IMR-90 (cell line): Measurements from ENCODE around the gene OOSP3. TPM values are rescaled to one million over a fixed set of nuclear protein-coding genes. Genes with fewer than 3 reads are reported as not detected.

Experiments used
- ATAC-seq: fragments of 200-7000 bp; cut with Tn5 transposase; 2 replicates; pipeline ENCODE4 v1.9.1; 2020; ENCODE audit warnings: low read depth, mild to moderate bottlenecking, moderate library complexity
- BruUV-seq: library from RNA; stranded (reverse); fragments of 400-500 nt; replicated peaks from 2 replicates; lab custom pipeline; 2021; lab: Mats Ljungman, UMichigan
- CTCF ChIA-PET: fragments of 300-600 bp; formaldehyde crosslinking; extraction: SDS; loops from one replicate; lab custom pipeline; 2021; ENCODE audit warnings: antibody characterized with exemption; lab: Yijun Ruan, JAX
- POLR2A ChIA-PET: fragments of 300-600 bp; sonication (Branson Sonifier 250); formaldehyde crosslinking; loops from one replicate; lab custom pipeline; 2022; ENCODE audit warnings: antibody characterized with exemption; ENCODE audit not compliant: unreplicated experiment; lab: Charles Lee
- DNase-seq: peaks from one replicate; pipeline ENCODE4 v3.0.0; 2013
- H2AFZ ChIP-seq: replicated peaks from 2 replicates; pipeline ENCODE3; 2013; ENCODE audit warnings: low read length, mild to moderate bottlenecking; ENCODE audit not compliant: poor library complexity
- H2AK5ac ChIP-seq: 2 replicates; pipeline ENCODE4 v1.6.1; 2013; ENCODE audit warnings: low read depth, low read length, inconsistent platforms
- H2AK9ac ChIP-seq: replicated peaks from 2 replicates; pipeline ENCODE3; 2013; ENCODE audit warnings: mild to moderate bottlenecking, low read depth, low read length, moderate library complexity; ENCODE audit not compliant: poor library complexity
- H2BK120ac ChIP-seq: 2 replicates; pipeline ENCODE4 v1.6.1; 2013; ENCODE audit warnings: low read depth, low read length, inconsistent platforms
- H2BK15ac ChIP-seq: 3 replicates; pipeline ENCODE4 v1.6.1; 2013; ENCODE audit warnings: low read depth, low read length, inconsistent platforms
- H2BK20ac ChIP-seq: 2 replicates; pipeline ENCODE4 v1.6.1; 2013; ENCODE audit warnings: low read depth, mild to moderate bottlenecking, inconsistent platforms, low read length, moderate library complexity
- H2BK5ac ChIP-seq: 2 replicates; pipeline ENCODE4 v1.6.1; 2013; ENCODE audit warnings: mild to moderate bottlenecking, low read depth, low read length, inconsistent platforms; ENCODE audit not compliant: poor library complexity, severe bottlenecking
- H3K14ac ChIP-seq: replicated peaks from 2 replicates; pipeline ENCODE4 v1.6.1; 2013; ENCODE audit warnings: low read depth, low read length, inconsistent platforms
- H3K18ac ChIP-seq: 2 replicates; pipeline ENCODE4 v1.6.1; 2013; ENCODE audit warnings: low read depth, low read length, control low read depth
- H3K23ac ChIP-seq: 2 replicates; pipeline ENCODE4 v1.6.1; 2013; ENCODE audit warnings: low read depth, low read length, inconsistent platforms
- H3K27ac ChIP-seq: 2 replicates; pipeline ENCODE4 v1.5.1; 2013; ENCODE audit warnings: mild to moderate bottlenecking, control low read depth, low read length; ENCODE audit not compliant: insufficient read depth
- H3K27me3 ChIP-seq: 2 replicates; pipeline ENCODE4 v1.6.1; 2013; ENCODE audit warnings: low read length; ENCODE audit not compliant: control insufficient read depth, insufficient read depth
- H3K36me3 ChIP-seq: 2 replicates; pipeline ENCODE4 v1.6.1; 2013; ENCODE audit warnings: low read length, mixed read lengths; ENCODE audit not compliant: control insufficient read depth, insufficient read depth
- H3K4ac ChIP-seq: 2 replicates; pipeline ENCODE4 v1.6.1; 2013; ENCODE audit warnings: low read depth, low read length, inconsistent platforms
- H3K4me1 ChIP-seq: 2 replicates; pipeline ENCODE4 v1.6.1; 2013; ENCODE audit warnings: low read length, mixed read lengths; ENCODE audit not compliant: control insufficient read depth, insufficient read depth
- H3K4me2 ChIP-seq: 2 replicates; pipeline ENCODE4 v1.6.1; 2013; ENCODE audit warnings: low read depth, mild to moderate bottlenecking, control low read depth, low read length, moderate library complexity
- H3K4me3 ChIP-seq: 2 replicates; pipeline ENCODE4 v1.5.1; 2013; ENCODE audit warnings: low read depth, mild to moderate bottlenecking, control low read depth, low read length, moderate library complexity; ENCODE audit not compliant: insufficient read depth
- H3K56ac ChIP-seq: 2 replicates; pipeline ENCODE4 v1.6.1; 2013; ENCODE audit warnings: low read length, inconsistent platforms; ENCODE audit not compliant: insufficient read depth; ENCODE audit errors: extremely low read depth
- H3K79me1 ChIP-seq, 2 experiments: 2 replicates each; pipeline ENCODE4 v1.6.1; 2013; ENCODE audit warnings: low read length in 2 of 2, inconsistent platforms in 1 of 2, low read depth in 1 of 2
- H3K9ac ChIP-seq: 2 replicates; pipeline ENCODE4 v1.6.1; 2013; ENCODE audit warnings: low read depth, low read length, control low read depth
- H3K9me1 ChIP-seq: 2 replicates; pipeline ENCODE4 v1.6.1; 2013; ENCODE audit warnings: low read length, inconsistent platforms; ENCODE audit not compliant: insufficient read depth
- H3K9me3 ChIP-seq: 2 replicates; pipeline ENCODE4 v1.6.1; 2013; ENCODE audit warnings: low read length; ENCODE audit not compliant: control insufficient read depth, insufficient read depth
- H4K20me1 ChIP-seq: 2 replicates; pipeline ENCODE4 v1.6.1; 2013; ENCODE audit warnings: low read length, inconsistent platforms; ENCODE audit not compliant: insufficient read depth
- H4K5ac ChIP-seq: 2 replicates; pipeline ENCODE4 v1.6.1; 2013; ENCODE audit warnings: mild to moderate bottlenecking, low read depth, low read length, control low read depth
- H4K8ac ChIP-seq, 2 experiments: 2 replicates each; pipeline ENCODE4 v1.6.1; 2013; ENCODE audit warnings: low read depth in 2 of 2, low read length in 2 of 2, control low read depth in 1 of 2, inconsistent platforms in 1 of 2
- H4K91ac ChIP-seq: 2 replicates; pipeline ENCODE4 v1.6.1; 2013; ENCODE audit warnings: low read depth, low read length, inconsistent platforms; ENCODE audit not compliant: insufficient read depth
- MAFK ChIP-seq: IDR thresholded peaks from 2 replicates; pipeline ENCODE4 v1.6.1; 2012; ENCODE audit warnings: low read depth, low read length, improper control_type of control experiment
- WGBS, 2 experiments: methylation state at CpG; one replicate each; pipeline versions ENCODE4 v1.1.5 to v1.1.7; 2013; ENCODE audit warnings: missing lambda C conversion rate in 2 of 2; ENCODE audit not compliant: insufficient read length in 1 of 2; ENCODE audit errors: extremely low coverage in 2 of 2; 5-methylcytosine and 5-hydroxymethylcytosine counted together
- dilution Hi-C: fragments of 300-500 bp; cut with HindIII; formaldehyde crosslinking; loops from one replicate; pipeline ENCODE4 v1.14.3; 2018; ENCODE audit warnings: low sequenced_read_pairs; ENCODE audit not compliant: unreplicated experiment
- in situ Hi-C: fragments of 300-500 bp; cut with MboI; formaldehyde crosslinking; loops from 3 replicates; pipeline ENCODE4 v1.14.3; 2019; ENCODE audit warnings: low sequenced_read_pairs, inconsistent platforms, mixed read lengths
- intact Hi-C: fragments of 100-400 bp; cut with micrococcal nuclease; formaldehyde crosslinking; loops from 2 replicates; pipeline ENCODE4 v1.10.0; 2022
- polyA plus RNA-seq, 3 experiments: library from polyadenylated mRNA; depleted of rRNA; stranded (reverse); fragments of >200 nt; gene quantifications; 2 replicates each; pipeline ENCODE4 v1.2.3, GENCODE V29; 2012; ENCODE audit warnings: low replicate concordance in 1 of 3
- total RNA-seq: library from RNA; depleted of rRNA; stranded (reverse); fragments of >200 nt; gene quantifications from 2 replicates; pipeline ENCODE4 v1.2.3, GENCODE V29; 2012
- TF ChIP-seq, protein P1 (sequence below): fragments of 150-350 bp; IDR thresholded peaks from 2 replicates; pipeline ENCODE4 v1.6.1; 2016; ENCODE audit warnings: low read depth, mild to moderate bottlenecking, low read length, moderate library complexity, borderline replicate concordance

The OOSP3 gene
- total and polyA plus RNA-seq, 2 of the 4 experiments (the other 2 are of a cell fraction), result not detected

DNA sequence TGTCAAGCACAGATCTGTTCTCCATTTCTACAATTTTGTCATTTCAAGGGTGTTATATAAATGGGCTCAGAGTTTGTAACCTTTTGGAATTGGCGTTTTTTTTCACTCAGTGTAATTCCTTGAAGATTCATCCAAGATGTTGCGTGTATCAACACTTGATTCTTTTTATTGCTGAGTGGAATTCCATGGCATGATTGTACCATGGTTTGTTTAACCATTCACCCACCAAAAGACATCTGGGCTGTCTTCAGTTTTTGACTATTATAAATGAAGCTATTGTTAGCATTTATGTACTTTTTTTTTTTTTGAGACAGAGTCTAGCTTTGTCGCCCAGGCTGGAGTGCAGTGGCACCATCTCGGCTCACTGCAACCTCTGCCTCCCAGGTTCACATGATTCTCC is 62.5 kb downstream of the OOSP3 start:
- no peak overlapping the region for H3K14ac ChIP-seq
- H3K4me1 ChIP-seq, result no peaks in the 10 kb centered on the region
- no TSS peak for BruUV-seq
- H2AFZ ChIP-seq, result no peak overlapping the region
- H4K20me1 ChIP-seq, result no peaks in the 10 kb centered on the region
- ChIA-PET POLR2A (no interaction called here), CTCF (no interaction called here)
- H3K56ac ChIP-seq, result no peak overlapping the region
- in situ Hi-C loops (no loop called here), intact Hi-C loops (no loop called here), dilution Hi-C loops (no loop called here)
- H4K91ac ChIP-seq, result no peak overlapping the region
- H4K5ac ChIP-seq, result no peak overlapping the region
- no peak overlapping the region for H2AK5ac ChIP-seq
- no peak overlapping the region for H3K4me2 ChIP-seq
- no peak overlapping the region for H3K23ac ChIP-seq
- H3K9me1 ChIP-seq, result no peaks in the 10 kb centered on the region
- no peak overlapping the region for H4K8ac ChIP-seq
- no peak overlapping the region for H2BK20ac ChIP-seq
- ATAC-seq, result no peak
- no peak overlapping the region for H2BK120ac ChIP-seq
- no peak for TF ChIP-seq MAFK
- TF ChIP-seq, protein P1, sequence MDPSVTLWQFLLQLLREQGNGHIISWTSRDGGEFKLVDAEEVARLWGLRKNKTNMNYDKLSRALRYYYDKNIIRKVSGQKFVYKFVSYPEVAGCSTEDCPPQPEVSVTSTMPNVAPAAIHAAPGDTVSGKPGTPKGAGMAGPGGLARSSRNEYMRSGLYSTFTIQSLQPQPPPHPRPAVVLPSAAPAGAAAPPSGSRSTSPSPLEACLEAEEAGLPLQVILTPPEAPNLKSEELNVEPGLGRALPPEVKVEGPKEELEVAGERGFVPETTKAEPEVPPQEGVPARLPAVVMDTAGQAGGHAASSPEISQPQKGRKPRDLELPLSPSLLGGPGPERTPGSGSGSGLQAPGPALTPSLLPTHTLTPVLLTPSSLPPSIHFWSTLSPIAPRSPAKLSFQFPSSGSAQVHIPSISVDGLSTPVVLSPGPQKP, result no peak
- H3K18ac ChIP-seq, result no peak overlapping the region
- H3K9ac ChIP-seq, result no peak overlapping the region
- H3K36me3 ChIP-seq, result no peaks in the 10 kb centered on the region
- no peak for DNase-seq
- no peak overlapping the region for H3K27ac ChIP-seq
- H3K79me1 ChIP-seq, result no peaks in the 10 kb centered on the region
- H2BK15ac ChIP-seq, result no peak overlapping the region
- H2BK5ac ChIP-seq, result no peak overlapping the region
- H3K4me3 ChIP-seq, result no peak overlapping the region
- H3K9me3 ChIP-seq, result peaks cover 3% of the 10 kb centered on the region; the same call in 1 of the 2 replicates
- H3K27me3 ChIP-seq, result no peaks in the 10 kb centered on the region
- no peak overlapping the region for H3K4ac ChIP-seq
- WGBS, 2 experiments, result no CpG with 5 or more reads among the region's 4 CpGs
- no peak overlapping the region for H2AK9ac ChIP-seq
